Mesenchymal stem cell (in vitro differentiated cells and primary cell): ENCODE results near the gene CACNA2D2.
A peak's percentile ranks its signal among the peaks of the same experiment; 100 is the strongest.

Source experiments
- DNase-seq: peaks from one replicate; pipeline ENCODE4 v3.0.0-alpha.2; 2013
- H2AFZ ChIP-seq: one replicate; pipeline ENCODE4 v1.6.1; 2013; ENCODE audit warnings: low read depth, mild to moderate bottlenecking, control low read depth, inconsistent platforms, low read length, moderate library complexity
- H2AK5ac ChIP-seq: 2 replicates; pipeline ENCODE4 v1.6.1; 2013; ENCODE audit warnings: low read length, moderate library complexity, mild to moderate bottlenecking, inconsistent platforms; ENCODE audit not compliant: severe bottlenecking
- H2BK120ac ChIP-seq: one replicate; pipeline ENCODE4 v1.6.1; 2013; ENCODE audit warnings: low read depth, mild to moderate bottlenecking, inconsistent platforms, low read length, moderate library complexity
- H2BK12ac ChIP-seq, 2 experiments: one replicate each; pipeline ENCODE4 v1.6.1; 2013; ENCODE audit warnings: inconsistent platforms in 2 of 2, low read length in 2 of 2, mild to moderate bottlenecking in 2 of 2, moderate library complexity in 2 of 2, control low read depth in 1 of 2
- H2BK15ac ChIP-seq: one replicate; pipeline ENCODE4 v1.6.1; 2013; ENCODE audit warnings: mild to moderate bottlenecking, low read depth, inconsistent platforms; ENCODE audit not compliant: poor library complexity, severe bottlenecking
- H2BK5ac ChIP-seq: 2 replicates; pipeline ENCODE4 v1.6.1; 2013; ENCODE audit warnings: low read depth, mild to moderate bottlenecking, low read length, control low read depth, inconsistent platforms; ENCODE audit not compliant: poor library complexity, severe bottlenecking
- H3K14ac ChIP-seq, 2 experiments: one replicate each; pipeline ENCODE4 v1.6.1; 2013; ENCODE audit warnings: inconsistent platforms in 2 of 2, low read length in 2 of 2, control low read depth in 1 of 2, mild to moderate bottlenecking in 1 of 2, moderate library complexity in 1 of 2
- H3K18ac ChIP-seq, 2 experiments: one replicate each; pipeline ENCODE4 v1.6.1; 2013; ENCODE audit warnings: inconsistent platforms in 2 of 2, low read length in 2 of 2, control low read depth in 1 of 2, low read depth in 1 of 2, mild to moderate bottlenecking in 1 of 2
- H3K23ac ChIP-seq, 2 experiments: one replicate each; pipeline ENCODE4 v1.6.1; 2013; ENCODE audit warnings: inconsistent platforms in 2 of 2, low read length in 2 of 2, mild to moderate bottlenecking in 2 of 2, moderate library complexity in 2 of 2, control low read depth in 1 of 2
- H3K27ac ChIP-seq: 2 replicates; pipeline ENCODE4 v1.5.1; 2013; ENCODE audit warnings: mild to moderate bottlenecking, moderate library complexity, low read length, control low read depth, inconsistent platforms; ENCODE audit not compliant: poor library complexity, severe bottlenecking
- H3K27me3 ChIP-seq, 2 experiments: 2 replicates each; pipeline versions ENCODE4 v1.6.1 to v1.7.0; 2013; ENCODE audit warnings: low read length in 2 of 2, mild to moderate bottlenecking in 2 of 2, moderate library complexity in 2 of 2, control low read depth in 1 of 2, inconsistent platforms in 1 of 2; ENCODE audit not compliant: control insufficient read depth in 1 of 2, insufficient read depth in 1 of 2
- H3K36me3 ChIP-seq, 2 experiments: 2 replicates each; pipeline versions ENCODE4 v1.6.1 to v1.7.0; 2013; ENCODE audit warnings: low read length in 2 of 2, control low read depth in 1 of 2, inconsistent platforms in 1 of 2, low read depth in 1 of 2, mild to moderate bottlenecking in 1 of 2; ENCODE audit not compliant: insufficient read depth in 2 of 2, control insufficient read depth in 1 of 2
- H3K4ac ChIP-seq, 2 experiments: one replicate each; pipeline ENCODE4 v1.6.1; 2013; ENCODE audit warnings: inconsistent platforms in 2 of 2, low read length in 2 of 2, mild to moderate bottlenecking in 2 of 2, moderate library complexity in 2 of 2, control low read depth in 1 of 2, low read depth in 1 of 2
- H3K4me1 ChIP-seq: 2 replicates; pipeline ENCODE4 v1.6.1; 2013; ENCODE audit warnings: low read depth, low read length, control low read depth; ENCODE audit not compliant: control insufficient read depth, insufficient read depth
- H3K4me2 ChIP-seq: 2 replicates; pipeline ENCODE4 v1.6.1; 2013; ENCODE audit warnings: low read length, mild to moderate bottlenecking, inconsistent platforms; ENCODE audit not compliant: poor library complexity, severe bottlenecking
- H3K4me3 ChIP-seq, 2 experiments: 2 replicates each; pipeline versions ENCODE4 v1.5.1 to v1.7.0; 2013; ENCODE audit warnings: low read length in 2 of 2, mild to moderate bottlenecking in 2 of 2, control low read depth in 1 of 2, low read depth in 1 of 2; ENCODE audit not compliant: insufficient read depth in 1 of 2
- H3K79me1 ChIP-seq: replicated peaks from 2 replicates; pipeline ENCODE4 v1.6.1; 2013; ENCODE audit warnings: mild to moderate bottlenecking, control low read depth, low read length, inconsistent platforms; ENCODE audit not compliant: poor library complexity, severe bottlenecking
- H3K9ac ChIP-seq: 2 replicates; pipeline ENCODE4 v1.7.0; 2013; ENCODE audit warnings: mild to moderate bottlenecking, low read length, moderate library complexity
- H3K9me3 ChIP-seq: 2 replicates; pipeline ENCODE4 v1.7.0; 2013; ENCODE audit warnings: mild to moderate bottlenecking, low read length; ENCODE audit not compliant: control insufficient read depth
- H4K8ac ChIP-seq: one replicate; pipeline ENCODE4 v1.6.1; 2013; ENCODE audit warnings: inconsistent platforms, mild to moderate bottlenecking, low read length, moderate library complexity
- H4K91ac ChIP-seq: one replicate; pipeline ENCODE4 v1.6.1; 2013; ENCODE audit warnings: mild to moderate bottlenecking, low read length, inconsistent platforms
- WGBS: methylation state at CpG from one replicate; pipeline ENCODE4 v1.1.7; 2013; ENCODE audit warnings: mixed read lengths; 5-methylcytosine and 5-hydroxymethylcytosine counted together

The CACNA2D2 gene

DNA sequence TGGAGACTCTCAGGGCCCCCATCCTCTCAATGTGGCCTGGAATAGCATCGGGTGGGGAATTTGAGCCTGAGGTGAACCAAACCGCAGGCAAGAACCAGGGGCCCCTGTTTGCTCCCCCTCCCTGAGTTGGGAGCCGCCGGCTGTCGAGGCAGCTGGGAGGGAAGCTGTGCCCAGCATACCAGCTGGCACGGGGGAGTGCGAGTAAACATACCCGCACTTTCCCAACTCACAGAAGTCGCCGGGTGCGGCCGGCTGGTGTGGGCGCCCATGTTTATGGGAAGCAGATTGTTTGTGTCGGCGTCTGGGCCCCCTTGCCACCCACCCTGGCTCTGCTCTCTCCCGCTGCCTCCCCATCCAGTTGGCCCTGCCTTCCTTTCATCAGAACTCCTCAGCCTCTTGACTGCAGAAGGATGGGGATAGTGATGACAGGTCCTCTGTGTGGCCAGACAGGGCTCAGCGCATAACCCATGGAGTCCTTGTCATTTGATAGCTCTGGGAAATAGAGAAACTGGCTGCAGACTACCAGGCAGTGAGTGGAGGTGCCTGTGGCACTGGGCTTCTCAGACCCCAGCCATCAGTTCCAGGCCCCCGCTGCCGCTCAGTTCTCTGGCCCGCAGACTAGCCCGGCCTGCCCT, 60.4 kb downstream of the CACNA2D2 start:
- Histone ChIP-seq H3K4me1 (no peaks in the 10 kb centered on the region), H3K18ac (no peak overlapping the region), H3K27ac (no peak overlapping the region), H3K4ac (no peak overlapping the region), H3K4me2 (no peak overlapping the region), H4K91ac (no peak overlapping the region), H3K4me3 (no peak overlapping the region), H3K9ac (no peak overlapping the region), H2BK12ac (no peak overlapping the region), H3K27me3 (peaks cover 59 to 70% of the 10 kb centered on the region in 2 experiments), H3K14ac (no peak overlapping the region), H2AK5ac (no peak overlapping the region), H4K8ac (no peak overlapping the region), H2BK15ac (no peak overlapping the region), H3K36me3 (no peaks in the 10 kb centered on the region), H2BK5ac (no peak overlapping the region), H3K23ac (peak overlapping the region in 1 of 2 experiments; percentile 37), H3K9me3 (no peaks in the 10 kb centered on the region), H3K79me1 (no peaks in the 10 kb centered on the region), H2BK120ac (no peak overlapping the region), H2AFZ (no peak overlapping the region)
- 93% methylated on average over 18 of the region's 21 CpGs for WGBS
- DNase-seq = no peak

DNA sequence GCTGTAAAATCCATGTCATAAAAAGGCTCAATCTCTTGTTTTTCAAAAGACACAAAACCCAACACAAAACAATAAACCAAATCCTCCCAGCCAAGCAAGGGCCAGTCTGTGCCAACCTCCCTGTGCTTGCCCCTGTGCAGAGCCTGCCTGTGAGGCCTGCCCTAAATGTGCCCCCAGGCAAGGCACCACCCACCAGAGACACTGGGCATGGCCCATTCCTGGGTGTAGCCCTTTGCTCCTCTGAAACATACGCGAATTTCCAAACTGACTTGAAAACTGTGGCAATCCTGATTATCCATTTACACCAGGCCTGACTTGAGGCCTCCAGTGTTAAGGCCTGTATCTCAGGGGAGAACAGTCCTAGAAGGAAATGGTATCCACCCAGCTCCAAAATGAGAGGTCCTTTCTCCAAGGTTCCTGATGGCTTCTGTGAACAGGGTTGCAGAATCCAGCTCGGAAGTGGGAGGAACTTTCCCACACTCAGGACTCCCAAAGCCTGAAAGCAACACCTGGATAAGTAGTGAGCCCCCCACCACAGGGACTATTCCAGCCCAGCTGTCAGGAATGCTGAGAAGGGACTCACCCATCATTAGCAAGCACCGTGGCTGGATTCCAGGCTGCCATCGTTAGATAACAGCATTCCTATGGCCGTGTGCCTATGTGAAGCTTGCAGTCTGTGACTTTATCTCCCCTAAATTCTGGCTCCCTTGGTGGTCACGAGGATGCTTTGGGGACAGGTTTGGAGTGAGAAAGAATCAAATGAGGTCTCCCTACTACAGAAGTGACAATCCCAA, 61.8 kb downstream of the CACNA2D2 start:
- DNase-seq = no peak
- Histone ChIP-seq H3K18ac (no peak overlapping the region), H3K9ac (no peak overlapping the region), H4K8ac (no peak overlapping the region), H3K4me2 (no peak overlapping the region), H2AK5ac (no peak overlapping the region), H4K91ac (no peak overlapping the region), H3K27ac (no peak overlapping the region), H3K9me3 (no peaks in the 10 kb centered on the region), H2BK12ac (no peak overlapping the region), H3K4me1 (no peaks in the 10 kb centered on the region), H2BK120ac (no peak overlapping the region), H3K4ac (no peak overlapping the region), H2BK5ac (no peak overlapping the region), H2BK15ac (no peak overlapping the region), H3K4me3 (no peak overlapping the region), H3K79me1 (no peaks in the 10 kb centered on the region), H3K27me3 (peaks cover 63 to 77% of the 10 kb centered on the region in 2 experiments), H3K23ac (no peak overlapping the region), H3K36me3 (no peaks in the 10 kb centered on the region), H2AFZ (no peak overlapping the region), H3K14ac (peak overlapping the region in 1 of 2 experiments; percentile 35)
- 68% methylated on average over 7 of the region's 7 CpGs for WGBS

DNA sequence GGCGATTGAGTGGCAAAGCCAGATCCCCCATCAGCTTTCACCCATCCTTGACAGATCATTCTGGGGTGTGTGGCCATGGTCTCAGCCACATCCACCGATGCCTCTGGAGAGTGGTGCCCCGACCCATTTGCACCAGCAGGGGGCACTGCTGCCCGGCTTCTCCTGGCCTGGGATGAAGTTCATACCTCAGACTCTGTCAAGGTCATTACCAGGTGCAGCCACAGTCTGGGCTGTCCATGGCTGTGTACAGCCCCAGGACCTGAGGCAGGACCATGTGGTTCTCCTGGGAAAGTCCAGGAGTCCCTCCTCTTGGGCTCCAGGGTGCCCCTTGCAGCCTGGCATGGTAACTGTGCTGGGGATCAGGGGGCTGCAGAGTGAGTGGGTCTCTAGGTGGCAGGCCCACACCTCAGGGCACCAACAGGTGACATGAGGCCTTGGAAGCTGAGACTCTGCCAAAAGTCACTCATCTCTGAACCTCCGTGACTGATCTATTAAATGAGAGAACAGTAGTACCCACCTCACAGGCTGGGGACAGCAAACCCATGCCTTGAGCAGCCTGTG, 67.2 kb downstream of the CACNA2D2 start:
- Histone ChIP-seq H2AK5ac (no peak overlapping the region), H2BK15ac (no peak overlapping the region), H3K4me1 (no peaks in the 10 kb centered on the region), H3K27me3 (peaks cover 70 to 81% of the 10 kb centered on the region in 2 experiments), H3K18ac (no peak overlapping the region), H3K9me3 (no peaks in the 10 kb centered on the region), H2BK12ac (no peak overlapping the region), H4K8ac (no peak overlapping the region), H2BK5ac (no peak overlapping the region), H3K14ac (no peak overlapping the region), H3K9ac (no peak overlapping the region), H2AFZ (no peak overlapping the region), H3K4me3 (no peak overlapping the region), H2BK120ac (no peak overlapping the region), H3K36me3 (no peaks in the 10 kb centered on the region), H3K27ac (no peak overlapping the region), H3K79me1 (no peaks in the 10 kb centered on the region), H3K4ac (no peak overlapping the region), H3K4me2 (no peak overlapping the region), H3K23ac (no peak overlapping the region), H4K91ac (peak overlapping the region; percentile 25)
- DNase-seq = peak; percentile 28
- WGBS = 16% methylated on average over 5 of the region's 5 CpGs

DNA sequence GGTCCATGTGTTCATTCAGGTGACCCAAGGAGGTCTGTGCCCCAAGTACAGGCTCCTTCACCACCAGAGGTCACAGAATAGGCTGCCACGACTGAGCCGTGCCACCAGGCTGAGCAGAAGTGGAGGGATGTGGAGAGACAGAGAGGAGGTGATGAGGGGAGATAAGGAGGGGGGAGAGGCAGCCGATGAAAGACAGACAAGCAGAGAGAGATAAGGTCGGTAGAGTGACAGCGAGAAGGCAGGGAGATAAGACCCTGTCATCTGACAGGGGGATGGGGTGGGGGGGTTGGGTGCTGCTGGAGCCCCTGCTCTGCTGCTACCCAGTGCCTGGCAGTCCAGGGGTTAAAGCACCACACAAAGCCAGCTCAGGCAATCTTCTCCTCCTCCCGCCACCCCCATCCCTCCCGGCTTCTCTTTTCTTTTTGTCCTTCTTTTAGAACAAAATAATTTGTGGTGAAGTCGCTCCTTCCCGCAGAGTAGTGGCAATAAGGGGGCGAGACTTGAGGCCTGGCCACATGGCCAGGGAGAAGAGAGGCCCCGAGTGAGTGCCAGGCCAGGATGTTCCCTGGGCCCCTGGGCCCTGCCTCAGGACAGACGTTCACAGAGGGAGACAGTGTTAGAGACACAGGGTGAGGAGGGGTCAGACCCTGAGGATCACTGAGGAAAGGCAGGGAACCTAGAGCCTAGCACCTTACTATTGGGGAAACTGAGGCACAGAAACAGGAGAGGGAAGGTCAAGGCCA, 67.9 kb downstream of the CACNA2D2 start:
- Histone ChIP-seq H3K4me2 (no peak overlapping the region), H3K9ac (no peak overlapping the region), H3K27me3 (peaks cover 69 to 74% of the 10 kb centered on the region in 2 experiments), H3K4me3 (no peak overlapping the region), H3K4me1 (no peaks in the 10 kb centered on the region), H2AFZ (no peak overlapping the region), H2AK5ac (no peak overlapping the region), H3K27ac (no peak overlapping the region), H3K9me3 (no peaks in the 10 kb centered on the region), H2BK5ac (no peak overlapping the region), H3K18ac (no peak overlapping the region), H2BK12ac (no peak overlapping the region), H3K36me3 (no peaks in the 10 kb centered on the region), H2BK15ac (no peak overlapping the region), H3K4ac (no peak overlapping the region), H3K79me1 (no peaks in the 10 kb centered on the region), H4K91ac (no peak overlapping the region), H3K23ac (no peak overlapping the region), H4K8ac (no peak overlapping the region), H2BK120ac (no peak overlapping the region), H3K14ac (no peak overlapping the region)
- WGBS = 29% methylated on average over 8 of the region's 12 CpGs
- DNase-seq = no peak
